Activated CD8-positive, alpha-beta T cell treated with anti-CD3 and anti-CD28 coated beads, Interleukin-2, amount 10 ng/mL, durations not matched to agents 7 days and 5 days (primary cell): Measurements from ENCODE around the gene RNF225. TPM values are rescaled to one million over a fixed set of nuclear protein-coding genes. Genes with fewer than 3 reads are reported as not detected.
A peak's percentile ranks its signal among the peaks of the same experiment; 100 is the strongest.

Source experiments
- ATAC-seq: fragments of 150-1000 bp; cut with Tn5 transposase; one replicate; pipeline ENCODE4 v1.10.0; 2021; ENCODE audit warnings: moderate library complexity
- CTCF ChIA-PET: fragments of 350-600 bp; sonication (Branson Sonifier 250); formaldehyde crosslinking; loops from one replicate; lab custom pipeline; 2021; ENCODE audit warnings: antibody characterized with exemption; lab: Charles Lee
- POLR2A ChIA-PET: fragments of 350-600 bp; sonication (Branson Sonifier 250); formaldehyde crosslinking; loops from one replicate; lab custom pipeline; 2021; ENCODE audit warnings: antibody characterized with exemption; lab: Charles Lee
- DNase-seq: peaks from one replicate; pipeline ENCODE4 v3.0.0-alpha.2; 2020
- H3K27ac Mint-ChIP-seq: one replicate; pipeline ENCODE4 v1.8.0; 2021; ENCODE audit warnings: mild to moderate bottlenecking, mixed read lengths
- H3K27me3 Mint-ChIP-seq: one replicate; pipeline ENCODE4 v1.8.0; 2021; ENCODE audit warnings: low read depth, mixed read lengths
- H3K36me3 Mint-ChIP-seq: one replicate; pipeline ENCODE4 v1.8.0; 2021; ENCODE audit warnings: low read depth, mixed read lengths
- H3K4me1 Mint-ChIP-seq: one replicate; pipeline ENCODE4 v1.8.0; 2021; ENCODE audit warnings: low read depth, mixed read lengths
- H3K4me3 Mint-ChIP-seq: one replicate; pipeline ENCODE4 v1.8.0; 2021; ENCODE audit warnings: mild to moderate bottlenecking, mixed read lengths
- H3K9me3 Mint-ChIP-seq: one replicate; pipeline ENCODE4 v1.8.0; 2022; ENCODE audit warnings: mixed read lengths; ENCODE audit not compliant: insufficient read depth
- total RNA-seq, 2 experiments: library from RNA; stranded (reverse); gene quantifications; one replicate each; pipeline ENCODE4 v1.2.3, GENCODE V29; 2021

The RNF225 gene
- total RNA-seq, 2 experiments from 2014 or later = 0.84 to 0.99 TPM

DNA sequence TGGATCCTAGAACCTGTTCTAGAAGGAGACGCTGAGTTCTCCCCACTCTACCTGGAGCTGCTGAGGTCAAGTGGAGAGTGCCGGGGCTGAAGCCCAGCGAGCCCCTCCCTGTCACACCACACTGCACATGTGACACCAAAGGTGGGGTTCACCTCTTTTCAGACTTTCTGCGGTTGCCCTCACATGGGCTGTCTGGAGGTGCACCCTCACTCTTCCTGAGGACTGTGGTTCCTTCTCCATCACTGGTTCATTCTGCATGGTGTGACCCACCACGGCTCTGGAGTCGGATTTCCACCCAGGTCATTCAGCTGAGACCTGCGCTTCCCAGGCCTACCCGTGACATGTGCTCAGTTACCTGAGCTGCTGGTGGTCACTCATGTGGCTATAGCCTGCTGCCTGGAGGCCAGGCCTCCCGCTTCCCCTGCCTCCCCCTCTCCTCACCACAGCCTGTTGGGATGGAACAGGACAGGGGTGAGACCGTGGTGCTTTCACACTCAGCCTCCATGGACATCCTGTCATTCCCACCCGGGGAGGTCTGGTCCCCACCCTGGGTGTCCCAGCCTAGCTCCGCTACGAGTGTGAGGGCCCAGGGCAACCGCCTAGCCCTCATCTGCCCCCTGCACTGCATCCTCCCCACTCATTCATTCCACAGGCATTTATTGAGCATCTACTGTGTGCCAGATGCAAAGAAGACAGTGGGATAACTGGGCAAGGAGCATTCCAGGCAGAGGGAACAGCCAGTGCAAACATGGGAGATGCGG is 41.6 kb upstream of the RNF225 start:
- ChIA-PET CTCF (no interaction called here), POLR2A (interaction anchor here (1.0 kb wide), 1 partner anchor 9 kb away, joined by 3 read pairs; the partner anchor contains the start of gene ZNF497)
- no peak overlapping the region for H3K27ac Mint-ChIP-seq
- H3K4me1 Mint-ChIP-seq = peaks cover 45% of the 10 kb centered on the region
- no peaks in the 10 kb centered on the region for H3K9me3 Mint-ChIP-seq
- ATAC-seq (no peak), DNase-seq (no peak)
- H3K4me3 Mint-ChIP-seq = no peak overlapping the region
- H3K27me3 Mint-ChIP-seq = no peaks in the 10 kb centered on the region
- peaks cover 40% of the 10 kb centered on the region for H3K36me3 Mint-ChIP-seq

DNA sequence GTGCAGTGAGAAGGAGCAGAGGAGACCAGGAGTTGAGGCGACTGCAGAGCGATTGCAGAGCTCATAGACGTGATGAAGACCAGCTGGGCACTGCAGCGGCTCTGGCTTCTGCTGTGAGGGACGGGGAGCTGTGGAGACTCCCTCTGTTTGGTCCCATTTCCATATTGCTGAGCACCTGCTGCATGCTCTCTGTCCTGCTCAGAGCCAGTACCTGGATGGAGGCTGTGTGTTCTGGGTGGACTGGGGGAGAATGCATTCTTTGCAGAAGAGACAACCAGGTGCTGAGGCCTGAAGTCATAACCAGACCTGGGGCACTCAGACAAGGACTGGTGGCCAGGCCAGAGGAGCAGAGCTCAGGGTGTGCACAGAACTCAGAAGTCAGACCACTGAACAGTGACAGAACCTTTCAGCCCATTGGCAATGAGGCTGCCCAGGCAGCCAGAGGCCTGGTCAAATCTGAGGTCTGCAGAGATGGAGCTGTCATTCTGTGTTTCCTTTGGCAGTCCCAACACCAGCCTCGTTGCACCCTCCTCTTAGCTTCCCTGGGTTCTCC is 40.9 kb upstream of the RNF225 start:
- no peak overlapping the region for H3K27ac Mint-ChIP-seq
- peaks cover 38% of the 10 kb centered on the region for H3K36me3 Mint-ChIP-seq
- peaks cover 39% of the 10 kb centered on the region for H3K4me1 Mint-ChIP-seq
- H3K4me3 Mint-ChIP-seq = no peak overlapping the region
- ATAC-seq (no peak), DNase-seq (no peak)
- POLR2A ChIA-PET = interaction anchor here (0.8 to 1.6 kb wide), 3 partner anchors 8 to 189 kb away, joined by 3 to 4 read pairs (median 3); partner anchors contain the start of genes TRIM28 and ZNF497
- CTCF ChIA-PET = interaction anchor here (0.9 kb wide), 1 partner anchor 15 kb away, joined by 5 read pairs; no protein-coding TSS in a partner anchor
- no peaks in the 10 kb centered on the region for H3K27me3 Mint-ChIP-seq
- no peaks in the 10 kb centered on the region for H3K9me3 Mint-ChIP-seq

DNA sequence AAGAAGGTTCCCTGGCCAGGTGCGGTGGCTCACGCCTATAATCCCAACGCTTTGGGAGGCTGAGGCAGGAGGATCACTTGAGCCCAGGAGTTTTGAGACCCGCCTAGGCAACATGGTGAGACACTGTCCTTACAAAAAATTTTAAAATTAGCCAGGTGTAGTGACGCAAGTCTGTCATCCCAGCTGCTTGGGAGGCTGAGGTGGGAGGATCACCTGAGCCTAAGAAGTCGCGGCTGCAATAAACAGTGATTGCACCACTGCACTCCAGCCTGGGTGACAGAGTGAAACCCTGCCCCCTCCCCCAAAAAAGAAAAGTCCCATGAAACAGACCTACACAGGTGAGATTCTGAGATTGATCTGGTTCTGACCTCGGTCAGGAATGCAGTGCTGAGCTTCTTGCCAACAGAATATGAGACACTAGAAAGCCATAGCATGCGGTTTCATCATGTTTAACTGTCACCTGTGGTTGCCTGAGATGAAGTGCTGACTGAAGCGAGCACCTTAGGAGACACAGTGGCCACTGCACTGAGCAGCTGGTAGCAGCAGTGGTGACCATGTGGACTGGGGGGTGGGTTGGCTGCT is 40.1 kb upstream of the RNF225 start:
- H3K4me1 Mint-ChIP-seq = peaks cover 36% of the 10 kb centered on the region
- DNase-seq (no peak), ATAC-seq (no peak)
- H3K36me3 Mint-ChIP-seq = peaks cover 36% of the 10 kb centered on the region
- CTCF ChIA-PET = interaction anchor here (0.9 to 1.6 kb wide), 2 partner anchors 8 to 16 kb away, joined by 5 to 9 read pairs; no protein-coding TSS in a partner anchor
- no peak overlapping the region for H3K27ac Mint-ChIP-seq
- no peak overlapping the region for H3K4me3 Mint-ChIP-seq
- H3K9me3 Mint-ChIP-seq = no peaks in the 10 kb centered on the region
- POLR2A ChIA-PET = interaction anchor here (0.8 to 1.9 kb wide), 4 partner anchors 7 to 188 kb away, joined by 3 to 12 read pairs (median 4); partner anchors contain the start of genes TRIM28 and ZNF497
- H3K27me3 Mint-ChIP-seq = no peaks in the 10 kb centered on the region

DNA sequence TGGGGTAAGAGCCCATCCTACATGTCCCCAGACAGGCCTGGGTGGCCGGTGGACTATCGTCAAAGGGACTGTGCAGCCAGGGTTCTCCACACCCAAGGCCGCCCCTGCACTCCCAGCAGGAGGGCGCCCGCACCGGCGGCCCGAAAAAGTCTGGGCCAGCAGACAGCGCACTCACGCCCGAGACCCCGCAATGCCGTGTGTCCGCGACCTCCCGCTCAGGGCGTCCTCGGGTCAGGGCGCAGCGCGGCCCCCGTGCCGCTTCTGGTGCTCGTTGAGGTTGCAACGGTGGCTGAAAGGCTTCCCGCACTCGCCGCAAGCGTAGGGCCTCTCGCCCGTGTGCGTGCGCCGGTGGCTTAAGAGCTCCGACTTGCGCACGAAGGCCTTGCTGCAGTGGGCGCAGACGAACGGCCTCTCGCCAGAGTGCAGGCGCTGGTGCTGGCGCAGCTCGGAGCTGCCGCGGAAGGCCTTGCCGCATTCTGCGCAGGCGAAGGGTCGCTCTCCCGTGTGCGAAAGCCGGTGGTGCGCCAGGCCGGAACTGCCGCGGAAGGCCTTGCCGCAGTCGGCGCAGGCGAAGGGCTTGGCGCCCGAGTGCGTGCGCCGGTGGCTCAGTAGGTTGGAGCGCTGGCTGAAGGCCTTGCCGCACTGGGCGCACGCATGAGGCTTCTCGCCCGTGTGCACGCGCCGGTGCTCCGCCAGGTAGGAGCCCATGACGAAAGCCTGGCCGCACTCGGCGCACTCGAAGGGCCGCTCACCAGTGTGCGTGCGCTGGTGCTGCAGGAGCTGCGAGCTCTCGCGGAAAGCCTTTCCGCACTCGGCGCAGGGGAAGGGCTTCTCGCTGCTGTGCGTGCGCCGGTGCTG is 39.3 kb upstream of the RNF225 start:
- H3K4me3 Mint-ChIP-seq = peak overlapping the region; percentile 53
- ATAC-seq (peak; percentile 72), DNase-seq (peak; percentile 70)
- CTCF ChIA-PET = interaction anchor here (0.9 to 1.6 kb wide), 2 partner anchors 8 to 23 kb away, joined by 3 to 9 read pairs; no protein-coding TSS in a partner anchor
- POLR2A ChIA-PET = interaction anchor here (0.7 to 1.9 kb wide), 6 partner anchors 9 to 51 kb away, joined by 3 to 12 read pairs (median 4); partner anchors contain the start of genes ERVK3-1 and ZNF837
- H3K4me1 Mint-ChIP-seq = peaks cover 34% of the 10 kb centered on the region
- peaks cover 30% of the 10 kb centered on the region for H3K36me3 Mint-ChIP-seq
- H3K27ac Mint-ChIP-seq = peak overlapping the region; percentile 75
- H3K9me3 Mint-ChIP-seq = no peaks in the 10 kb centered on the region
- H3K27me3 Mint-ChIP-seq = no peaks in the 10 kb centered on the region

DNA sequence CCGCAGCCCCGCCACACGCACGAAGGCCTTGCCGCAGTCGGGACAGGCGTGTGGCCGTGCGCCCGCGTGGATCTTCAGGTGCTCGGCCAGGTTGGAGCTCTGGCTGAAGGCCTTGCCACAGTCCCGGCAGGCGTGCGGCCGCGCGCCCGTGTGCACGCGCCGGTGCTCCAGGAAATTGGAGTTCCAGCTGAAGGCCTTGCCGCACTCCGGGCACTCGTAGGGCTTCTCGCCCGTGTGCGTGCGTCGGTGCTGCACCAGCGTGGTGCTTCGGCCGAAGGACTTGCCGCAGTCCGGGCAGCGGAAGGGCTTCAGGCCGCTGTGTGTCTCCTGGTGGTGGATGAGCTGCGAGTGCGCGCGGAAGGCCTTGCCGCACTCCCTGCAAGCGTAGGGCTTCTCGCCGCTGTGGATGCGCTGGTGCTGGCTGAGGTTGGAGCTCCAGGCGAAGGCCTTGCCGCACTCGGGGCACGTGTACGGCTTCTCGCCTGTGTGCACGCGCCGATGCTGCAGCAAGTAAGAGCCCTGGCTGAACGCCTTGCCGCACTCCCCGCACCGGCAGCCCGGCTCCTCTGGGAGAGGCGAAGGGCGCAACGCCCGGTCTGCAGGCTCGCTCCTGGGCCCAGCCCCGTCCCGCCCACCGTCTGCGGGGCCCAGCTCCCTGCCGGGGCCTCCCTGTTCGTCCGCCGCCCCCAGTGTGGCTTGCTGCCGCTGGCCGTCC is 38.5 kb upstream of the RNF225 start:
- ChIA-PET POLR2A (interaction anchor here (0.7 to 1.9 kb wide), 5 partner anchors 9 to 52 kb away, joined by 3 to 12 read pairs (median 3); partner anchors contain the start of genes ERVK3-1 and ZNF837), CTCF (interaction anchor here (0.9 to 1.6 kb wide), 2 partner anchors 9 to 23 kb away, joined by 3 to 9 read pairs; no protein-coding TSS in a partner anchor)
- no peaks in the 10 kb centered on the region for H3K9me3 Mint-ChIP-seq
- ATAC-seq (no peak), DNase-seq (no peak)
- no peaks in the 10 kb centered on the region for H3K27me3 Mint-ChIP-seq
- H3K27ac Mint-ChIP-seq = peak overlapping the region; percentile 75
- H3K4me1 Mint-ChIP-seq = peaks cover 38% of the 10 kb centered on the region
- peaks cover 23% of the 10 kb centered on the region for H3K36me3 Mint-ChIP-seq
- H3K4me3 Mint-ChIP-seq = peak overlapping the region; percentile 53

DNA sequence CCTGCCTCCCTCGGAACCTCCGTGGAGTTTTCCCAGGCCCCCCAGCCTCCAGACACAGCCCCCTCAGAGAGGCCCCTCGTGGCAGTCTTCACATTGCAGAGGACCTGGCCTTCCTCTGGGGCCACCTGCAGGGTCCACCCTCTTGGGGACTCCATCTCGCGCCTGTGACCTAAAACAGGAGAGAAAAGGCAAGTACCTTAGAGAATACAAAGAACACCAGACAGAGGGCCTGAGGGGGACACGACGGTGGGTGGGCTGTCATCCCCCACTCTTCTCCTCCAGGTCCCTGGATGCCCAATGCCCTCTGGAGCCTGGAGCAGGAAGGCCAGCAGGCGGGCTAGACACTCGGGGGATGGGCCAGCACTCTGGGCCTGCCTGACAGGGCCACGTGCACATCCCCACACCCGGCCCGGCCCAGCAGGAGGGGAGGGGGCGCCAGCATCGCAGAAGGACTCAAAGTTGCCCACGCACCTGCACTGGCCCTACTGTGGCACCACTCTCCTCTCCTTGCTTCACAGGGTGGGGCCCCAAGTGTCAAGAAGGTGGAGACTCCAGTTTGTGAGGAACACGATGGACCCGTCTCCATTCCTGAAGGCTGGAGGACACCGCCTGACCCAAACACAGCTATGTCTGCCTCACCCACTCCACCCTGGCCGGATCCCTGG is 37.8 kb upstream of the RNF225 start:
- Mint-ChIP-seq H3K4me3 (no peak overlapping the region), H3K9me3 (no peaks in the 10 kb centered on the region), H3K4me1 (peaks cover 42% of the 10 kb centered on the region), H3K27me3 (no peaks in the 10 kb centered on the region), H3K36me3 (peaks cover 18% of the 10 kb centered on the region), H3K27ac (no peak overlapping the region)
- DNase-seq (no peak), ATAC-seq (no peak)
- POLR2A ChIA-PET = interaction anchor here (1.0 to 1.9 kb wide), 3 partner anchors 10 to 52 kb away, joined by 3 to 12 read pairs (median 7); partner anchors contain the start of genes ERVK3-1 and ZNF837
- CTCF ChIA-PET = no interaction called here

DNA sequence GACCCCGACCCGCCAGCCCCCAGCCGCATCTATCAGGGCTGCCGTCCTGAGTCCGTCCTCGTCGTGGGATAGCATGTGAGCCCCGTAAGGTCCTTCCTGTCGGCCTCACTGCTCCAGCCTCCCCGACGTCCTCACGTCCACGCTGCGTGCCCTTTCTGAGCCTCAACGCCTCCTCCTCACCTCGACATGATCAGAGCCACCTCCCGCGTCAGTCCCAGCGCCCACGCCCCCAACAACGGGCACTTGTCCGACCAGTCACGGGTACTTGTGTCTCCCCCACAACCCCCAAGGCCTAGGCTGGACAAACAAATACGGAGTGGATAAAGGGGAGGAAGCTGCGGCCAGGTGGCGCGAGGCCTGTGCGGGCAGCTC is 33.6 kb upstream of the RNF225 start:
- Mint-ChIP-seq H3K4me3 (peak overlapping the region; percentile 80), H3K4me1 (peaks cover 27% of the 10 kb centered on the region), H3K9me3 (no peaks in the 10 kb centered on the region), H3K27ac (peak overlapping the region; percentile 88), H3K36me3 (peaks cover 2% of the 10 kb centered on the region), H3K27me3 (no peaks in the 10 kb centered on the region)
- ATAC-seq (peak; percentile 1), DNase-seq (peak; percentile 56)
- ChIA-PET POLR2A (interaction anchor here (0.6 to 2.8 kb wide), 8 partner anchors 14 to 137 kb away, joined by 3 to 25 read pairs (median 6); partner anchors contain the start of genes ERVK3-1 and RPS5), CTCF (interaction anchor here (1.1 to 3.5 kb wide), 3 partner anchors 32 to 158 kb away, joined by 3 to 16 read pairs (median 4); partner anchors contain the start of gene ZBTB45)

DNA sequence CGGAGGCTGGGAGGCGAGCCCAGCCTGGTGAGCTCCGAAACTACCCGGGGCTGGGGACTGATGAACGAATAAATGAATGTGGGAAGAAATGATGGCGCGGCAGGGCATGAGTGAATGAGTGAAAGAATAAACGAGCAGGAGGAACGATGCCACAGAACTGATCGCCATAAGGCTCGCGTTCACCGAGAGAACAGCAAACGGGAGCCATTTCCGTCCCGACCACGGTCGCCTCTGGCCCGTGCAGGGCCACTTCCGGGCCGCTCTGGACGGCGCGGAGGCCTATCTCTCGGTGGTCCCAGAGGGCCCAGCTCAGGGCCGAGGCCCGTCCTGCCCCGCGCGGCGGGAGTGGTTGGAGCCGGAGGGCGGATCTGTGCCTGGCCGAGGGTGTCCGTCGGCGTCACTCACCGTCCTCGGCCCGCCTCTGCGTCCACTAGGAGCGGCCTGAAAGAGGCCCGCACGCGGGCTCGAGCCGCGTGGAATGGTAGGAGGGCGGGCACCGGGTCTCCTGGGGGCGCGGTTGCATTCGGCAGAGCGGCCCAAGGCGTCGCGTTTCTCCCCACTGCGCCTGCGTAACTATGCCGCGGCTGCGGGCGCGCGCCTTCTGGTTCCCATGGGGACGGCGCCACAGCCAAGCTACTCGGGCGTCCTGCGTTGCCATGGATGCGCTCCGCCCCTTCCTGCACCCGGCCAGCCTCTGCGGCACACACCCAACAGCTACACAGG is 33.0 kb upstream of the RNF225 start, which contains the start of gene ZNF497:
TSS of gene ZNF497 (minus strand) at position 480 of the 723 bp plus-strand sequence. CDS start 5,116 bp downstream, outside the sequence.
- peak within 1 kb of the TSS; percentile 80 for H3K4me3 Mint-ChIP-seq
- H3K36me3 Mint-ChIP-seq = peaks cover 2% of the 10 kb centered on the region
- CTCF ChIA-PET = interaction anchor here (0.9 to 3.5 kb wide), 5 partner anchors 17 to 157 kb away, joined by 3 to 16 read pairs (median 3); partner anchors contain the start of genes ZBTB45 and ZNF584
- peak within 1 kb of the TSS; percentile 88 for H3K27ac Mint-ChIP-seq
- no peaks in the 10 kb centered on the region for H3K27me3 Mint-ChIP-seq
- peaks cover 23% of the 10 kb centered on the region for H3K4me1 Mint-ChIP-seq
- no peaks in the 10 kb centered on the region for H3K9me3 Mint-ChIP-seq
- POLR2A ChIA-PET = interaction anchor here (0.5 to 2.8 kb wide), 17 partner anchors 8 to 1177 kb away, joined by 3 to 25 read pairs (median 4); partner anchors contain the start of genes ERVK3-1 and RPS5
- ATAC-seq = peak; percentile 90
- DNase-seq = peak; percentile 98

DNA sequence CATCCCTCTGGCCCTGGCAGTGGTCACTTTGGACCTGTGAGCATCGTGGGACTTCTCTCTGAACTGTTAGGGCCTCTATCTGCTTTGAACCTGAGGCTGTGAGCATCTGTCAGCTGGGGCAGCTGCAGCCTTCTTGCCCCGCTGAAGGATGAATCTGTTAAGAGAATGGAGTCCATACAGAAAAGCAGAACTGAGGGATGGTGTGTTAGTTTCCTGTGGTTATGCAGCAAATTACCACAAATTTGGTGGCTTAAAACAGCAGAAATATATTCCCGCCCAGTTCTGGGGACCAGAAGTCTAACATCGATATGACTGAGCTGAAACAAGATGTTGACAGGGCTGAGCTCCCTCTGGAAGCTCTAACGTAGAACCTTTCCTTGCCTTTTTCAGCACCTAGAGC is 31.3 kb upstream of the RNF225 start:
- Mint-ChIP-seq H3K9me3 (no peaks in the 10 kb centered on the region), H3K27me3 (no peaks in the 10 kb centered on the region), H3K4me1 (peaks cover 17% of the 10 kb centered on the region), H3K36me3 (peaks cover 2% of the 10 kb centered on the region), H3K4me3 (no peak overlapping the region), H3K27ac (no peak overlapping the region)
- DNase-seq = no peak
- ATAC-seq = no peak
- ChIA-PET CTCF (interaction anchor here (1.1 to 3.5 kb wide), 2 partner anchors 150 to 156 kb away, joined by 5 to 16 read pairs; partner anchors contain the start of gene ZBTB45), POLR2A (interaction anchor here (0.8 to 2.8 kb wide), 3 partner anchors 13 to 23 kb away, joined by 4 to 11 read pairs (median 4); partner anchors contain the start of gene RPS5)
